ENCODE measurements around the gene KCNJ9. TPM values are rescaled to one million over a fixed set of nuclear protein-coding genes. Genes with fewer than 3 reads are reported as not detected.

KCNJ9 gene
- total and polyA plus RNA-seq, 2 donors (not counting 1 experiment from before 2014, with no cell fraction given) = not detected

DNA sequence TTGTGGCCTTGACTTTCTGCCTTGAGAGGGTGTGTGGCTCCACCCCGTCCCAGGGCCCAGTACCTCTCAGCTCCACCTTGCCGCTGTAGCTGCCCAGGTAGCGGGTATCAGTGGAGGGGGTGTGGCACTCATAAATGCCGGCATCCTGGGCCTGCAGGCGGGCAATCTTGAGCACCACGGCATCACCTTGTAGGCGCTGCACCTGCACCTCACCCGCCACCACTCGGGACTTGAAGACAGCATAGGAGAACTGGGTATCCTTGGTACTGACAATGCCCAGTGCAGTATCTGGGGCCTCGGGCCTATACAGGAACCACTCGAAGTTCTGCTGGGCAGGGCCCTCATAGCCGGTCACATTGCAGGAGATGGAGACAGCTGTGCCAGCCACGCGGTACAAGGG is 13.5 kb downstream of the KCNJ9 start:
- intact Hi-C loops (cut with micrococcal nuclease) = loop anchor here (5.0 to 10.0 kb wide), 2 partner anchors 173 to 1300 kb away; no protein-coding TSS in a partner anchor

More for the DNA sequence above, 13.5 kb downstream of the KCNJ9 start:
- peaks cover 36% of the 10 kb centered on the region for H3K79me2 ChIP-seq (ENCODE audit: control insufficient read depth, insufficient read depth, low read length)
- H3K9ac ChIP-seq (ENCODE audit: low read length) = no peak overlapping the region
- 98% methylated on average over 12 of the region's 14 CpGs for WGBS (ENCODE audit: insufficient coverage)
- H3K27me3 ChIP-seq (replicated peaks in 1 of 4; ENCODE audit: control extremely low read depth in 1 of 4, control insufficient read depth in 3 of 4, insufficient read depth in 4 of 4, low read length in 3 of 4) = no peaks in the 10 kb centered on the region
- no peak for TF ChIP-seq EZH2 (IDR thresholded peaks at IDR 0.05; ENCODE audit: borderline replicate concordance, insufficient read depth, low read depth, low read length, poor library complexity, severe bottlenecking)
- TF ChIP-seq CTCF (IDR thresholded peaks at IDR 0.05) = no peak
- DNase-seq (no peak), ATAC-seq (ENCODE audit: low read depth) (no peak)
- peaks cover 69% of the 10 kb centered on the region for H4K20me1 ChIP-seq (ENCODE audit: control insufficient read depth, insufficient read depth, low read length, poor library complexity, severe bottlenecking)
- no peaks in the 10 kb centered on the region for H3K27me3 Mint-ChIP-seq
- H3K4me1 ChIP-seq (ENCODE audit: control insufficient read depth in 2 of 2, insufficient read depth in 2 of 2, low read length in 2 of 2) = peaks cover 25 to 32% of the 10 kb centered on the region in 2 donors
- peaks cover 31% of the 10 kb centered on the region for H3K4me1 Mint-ChIP-seq
- no peak overlapping the region for H3K27ac ChIP-seq (ENCODE audit: low read length in 2 of 2)
- peaks cover 3 to 56% of the 10 kb centered on the region in 2 experiments for H3K36me3 ChIP-seq (replicated peaks in 1 of 2; ENCODE audit: control extremely low read depth in 1 of 2, control insufficient read depth in 1 of 2, extremely low read depth in 1 of 2, insufficient read depth in 2 of 2, low read length in 1 of 2)
- ChIA-PET CTCF (interaction anchor here (0.7 to 6.5 kb wide), 3 partner anchors 9 to 1196 kb away, joined by 3 to 60 read pairs (median 7); no protein-coding TSS in a partner anchor), POLR2A (no interaction called here)
- no peak overlapping the region for H3K4me3 Mint-ChIP-seq
- H3K9me3 ChIP-seq (ENCODE audit: control extremely low read depth in 1 of 3, control insufficient read depth in 2 of 3, insufficient read depth in 1 of 3, low read length in 2 of 3) = no peaks in the 10 kb centered on the region
- H3K27ac Mint-ChIP-seq = no peak overlapping the region
- no peaks in the 10 kb centered on the region for H3K9me3 Mint-ChIP-seq (ENCODE audit: insufficient read depth)
- H3K4me2 ChIP-seq (replicated peaks; ENCODE audit: low read depth, low read length, poor library complexity, severe bottlenecking) = no peak overlapping the region
- no peak overlapping the region for H2AFZ ChIP-seq (ENCODE audit: insufficient read depth, low read depth, low read length, poor library complexity, severe bottlenecking)
- H3K4me3 ChIP-seq (ENCODE audit: control extremely low read depth in 1 of 5, extremely low read depth in 1 of 5, insufficient read depth in 1 of 5, low read depth in 2 of 5, low read length in 4 of 5) = no peak overlapping the region
